Activated CD4-positive, alpha-beta T cell treated with anti-CD3 and anti-CD28 coated beads, Interleukin-2, Interleukin-6, amounts not matched to agents 100 ng/mL and 50 ng/mL, durations not matched to agents 16 hours and 8 hours (primary cell): Measurements from ENCODE around the gene SDSL.

ENCODE experiments used
- DNase-seq: peaks from one replicate; pipeline ENCODE4 v3.0.0-alpha.2; 2020

The SDSL gene

DNA sequence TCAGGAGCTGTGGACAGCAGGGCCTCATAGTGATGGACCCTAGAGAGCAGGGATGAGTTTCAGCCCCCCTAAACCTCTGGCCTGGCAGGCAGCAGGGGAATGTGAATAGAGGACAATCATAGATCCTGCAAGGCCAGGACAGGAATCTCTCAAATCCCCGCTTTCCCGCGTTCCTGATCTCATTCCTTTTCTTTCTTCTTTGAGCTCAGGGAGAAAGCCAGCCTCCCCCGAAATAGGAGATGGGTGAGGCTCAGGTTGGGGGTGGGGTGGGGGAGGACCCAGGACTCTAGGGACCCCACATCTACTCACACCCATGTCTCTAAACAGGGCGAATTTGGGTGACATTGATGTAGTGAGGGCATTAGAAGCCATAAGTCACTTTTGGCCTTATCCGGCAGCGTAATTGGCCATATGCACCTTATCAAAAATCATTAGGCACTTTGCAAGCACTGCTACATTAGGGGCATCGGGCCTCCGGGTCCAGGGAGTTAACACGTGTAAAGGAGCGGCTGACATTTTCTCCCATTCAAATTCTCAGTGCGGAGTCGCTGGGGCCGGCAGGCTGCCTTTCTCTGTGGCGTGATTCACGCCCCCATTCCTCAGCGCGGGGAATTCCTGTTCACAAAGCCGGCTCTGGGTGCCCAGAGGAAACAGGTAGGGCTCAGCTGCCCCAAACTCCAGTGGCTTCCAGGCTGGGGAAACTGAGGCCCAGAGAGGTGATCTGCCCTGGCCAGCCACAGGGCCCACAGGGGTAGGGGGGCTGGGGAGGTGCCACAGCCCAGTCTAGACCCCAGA, 48.0 kb downstream of the SDSL start:
- no peak for DNase-seq

- DNase-seq, result no peak
Measured at GRCh38 chr12:113470871-113471618, 48.9 kb downstream of the SDSL start.

GRCh38 chr12:113471619-113472171, 49.5 kb downstream of the SDSL start, which contains the start of gene LHX5:
Gene LHX5, minus strand, starts transcription at chr12:113471871. Its CDS starts 373 bp downstream, at chr12:113471498.
- DNase-seq, result no peak

DNA sequence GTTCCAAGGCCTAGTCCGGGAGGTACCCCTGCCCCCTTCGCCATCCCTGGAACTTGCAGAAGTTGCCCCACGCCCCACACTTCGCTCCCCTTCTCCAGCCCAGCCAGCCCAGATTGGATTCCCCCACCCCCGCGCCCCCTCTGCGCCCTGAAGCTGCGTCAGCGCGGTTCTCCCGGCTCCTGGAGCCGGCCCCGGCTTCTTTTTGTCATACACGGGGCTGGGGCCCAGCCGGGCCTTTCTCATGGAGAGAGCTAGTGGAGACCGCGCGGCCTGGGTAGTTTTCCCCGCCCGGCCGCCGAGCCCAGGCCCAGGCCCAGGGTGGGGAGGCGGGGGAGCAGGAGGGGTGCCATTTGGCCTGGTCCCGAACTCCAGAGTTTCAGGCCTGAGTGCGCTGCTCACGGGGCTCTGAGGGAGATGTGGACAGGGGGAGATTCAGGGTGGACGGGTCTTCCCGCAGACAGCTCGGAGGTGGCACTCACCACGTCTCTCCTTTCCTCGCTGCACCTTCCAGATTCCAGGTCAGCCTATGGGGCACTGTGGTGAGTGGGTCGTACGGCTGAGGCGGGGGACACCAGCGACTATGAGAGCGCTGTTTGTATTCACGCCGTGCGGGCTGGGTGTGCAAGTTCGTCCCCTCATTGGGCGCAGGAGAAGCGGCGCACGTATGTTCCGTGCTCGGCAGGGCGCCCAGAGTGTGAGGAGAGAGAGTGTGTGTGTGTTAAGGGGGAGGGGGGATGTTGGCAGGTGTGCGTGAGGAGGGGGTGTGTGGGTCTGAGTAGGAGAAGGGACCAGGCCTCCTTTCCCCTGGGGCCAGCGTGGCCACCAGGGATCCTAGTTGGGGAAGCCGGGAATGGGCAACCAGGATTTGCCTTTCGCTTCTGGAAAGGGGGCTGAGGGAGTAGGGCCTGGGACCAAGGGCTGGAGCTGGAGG, 50.3 kb downstream of the SDSL start:
- no peak for DNase-seq

DNA sequence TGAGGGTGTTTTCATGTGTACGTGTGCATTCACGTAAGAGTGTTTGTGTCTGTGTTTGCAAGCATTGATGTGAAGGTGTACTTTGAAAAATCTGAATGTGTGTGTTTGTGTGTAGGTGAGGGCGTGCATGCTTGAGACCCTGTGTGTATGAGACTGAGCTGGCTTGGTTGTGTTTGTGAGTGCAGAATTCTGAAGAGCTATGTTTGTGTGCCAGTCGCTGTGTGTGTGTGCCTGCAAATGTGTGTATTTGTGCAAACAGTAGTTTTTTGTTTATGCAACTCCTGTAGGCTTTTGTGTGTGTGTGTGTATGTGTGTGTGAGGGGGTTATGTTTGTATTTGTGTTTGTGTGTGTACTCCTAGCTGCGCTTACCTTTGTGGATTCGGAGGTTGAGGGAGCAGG, 51.2 kb downstream of the SDSL start:
- DNase-seq, result no peak

- no peak for DNase-seq
Measured at GRCh38 chr12:113473942-113474341, 51.8 kb downstream of the SDSL start.

DNA sequence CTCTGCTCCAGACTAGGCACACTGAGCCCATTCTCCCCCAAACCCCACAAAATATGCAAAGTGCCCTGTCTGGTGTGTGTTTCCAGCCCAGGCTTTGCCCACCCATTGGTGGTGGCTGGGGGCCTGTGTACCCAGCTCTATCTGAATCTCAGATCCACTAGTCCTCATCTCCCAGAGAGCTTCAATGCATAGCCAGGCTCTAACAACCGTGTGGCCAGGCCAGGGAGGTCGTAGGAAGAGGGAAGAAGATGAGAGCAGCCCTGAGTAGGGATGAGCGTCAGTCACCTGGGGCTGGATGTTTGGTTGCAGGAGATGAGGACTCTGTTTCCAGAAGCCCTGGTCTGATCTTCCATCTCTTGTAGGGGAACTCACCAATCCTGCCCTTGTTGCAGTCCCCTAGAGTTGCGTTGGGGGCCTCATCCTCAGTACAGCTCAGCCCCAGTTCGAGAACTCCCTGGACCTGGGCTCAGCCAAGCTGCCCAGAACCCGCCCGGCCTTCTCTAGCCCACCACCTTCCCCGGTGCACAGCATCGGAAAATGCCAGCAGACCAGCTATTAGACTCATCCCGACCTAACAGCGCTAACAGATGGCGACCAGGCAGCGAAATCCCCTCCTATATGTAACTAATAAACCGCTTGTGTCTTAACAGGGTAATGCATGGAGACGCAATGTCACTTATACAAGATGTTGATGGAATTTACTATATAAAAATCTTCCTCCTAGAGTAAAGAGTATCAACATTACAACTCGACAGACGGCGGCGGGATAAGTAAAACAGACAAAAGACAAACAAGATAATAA, 52.7 kb downstream of the SDSL start:
- no peak for DNase-seq

GRCh38 chr12:113475451-113476175, 53.4 kb downstream of the SDSL start:
- no peak for DNase-seq

GRCh38 chr12:113476176-113476986, 54.2 kb downstream of the SDSL start:
- DNase-seq, result no peak

GRCh38 chr12:113477171-113477841, 55.1 kb downstream of the SDSL start:
- DNase-seq, result no peak

DNA sequence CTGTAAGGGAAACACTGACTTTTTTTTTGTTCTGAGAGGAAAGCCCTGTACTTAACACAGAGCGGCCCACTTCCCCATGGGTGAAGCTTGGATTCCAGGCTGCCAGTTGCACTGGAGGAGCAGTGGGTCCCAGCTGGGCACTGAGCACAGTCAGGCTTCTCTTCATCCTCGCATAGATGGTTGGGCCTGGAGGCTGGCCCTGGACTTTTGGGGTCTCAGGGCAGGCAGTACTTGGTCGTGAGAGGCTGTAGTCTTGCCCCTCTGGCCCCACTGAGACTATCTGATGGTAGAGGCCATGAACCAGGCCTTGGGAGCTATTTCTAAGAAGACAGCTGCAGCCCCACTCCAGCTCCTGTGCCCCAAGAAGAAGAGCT, 55.6 kb downstream of the SDSL start:
- no peak for DNase-seq

GRCh38 chr12:113478351-113479011, 56.3 kb downstream of the SDSL start:
- DNase-seq, result no peak

- DNase-seq, result no peak
Measured at GRCh38 chr12:113479216-113479589, 57.0 kb downstream of the SDSL start.

DNA sequence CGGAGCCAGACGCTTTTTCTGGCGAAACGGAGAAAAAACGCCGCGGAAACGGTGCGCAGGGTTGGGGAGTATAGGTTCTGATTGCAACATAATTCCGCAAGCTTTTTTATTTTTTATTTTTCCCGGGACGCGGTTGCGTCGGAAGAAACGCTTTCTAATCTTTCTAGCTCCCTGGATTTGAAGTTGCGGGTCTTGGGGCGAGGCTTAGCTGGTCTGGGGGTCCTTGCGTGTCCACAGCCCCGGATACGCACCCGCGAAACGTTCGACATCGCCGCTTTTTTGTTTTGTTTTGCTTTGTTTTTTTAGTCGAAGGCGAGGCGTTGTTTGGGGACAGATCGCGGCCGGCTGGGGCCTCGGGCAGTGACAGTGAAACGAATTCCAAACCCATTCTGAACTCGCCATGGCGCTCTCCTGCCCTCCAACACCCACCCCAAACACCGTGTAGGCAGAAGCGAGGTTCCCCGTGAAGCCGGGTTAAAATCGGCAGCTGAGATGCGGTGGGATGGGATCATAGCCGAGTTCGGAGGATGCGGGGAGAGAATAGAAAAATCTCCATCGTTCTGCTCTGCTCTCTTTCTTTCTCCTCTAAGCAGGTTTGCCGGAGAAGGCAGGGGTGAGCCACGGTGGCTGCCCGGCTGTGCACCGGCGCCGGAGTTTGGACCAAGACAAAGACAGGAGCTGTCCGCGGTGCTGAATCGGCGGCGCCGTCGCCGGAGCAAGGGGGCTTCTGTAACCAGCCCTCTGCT, 57.6 kb downstream of the SDSL start:
- peak; percentile 33 for DNase-seq

GRCh38 chr12:113480336-113480971, 58.3 kb downstream of the SDSL start:
- DNase-seq, result no peak

GRCh38 chr12:113482334-113482733, 60.2 kb downstream of the SDSL start:
- no peak for DNase-seq

GRCh38 chr12:113485330-113485729, 63.1 kb downstream of the SDSL start:
- no peak for DNase-seq

GRCh38 chr12:113486722-113487121, 64.5 kb downstream of the SDSL start:
- DNase-seq, result no peak
